SK-N-SH (cell line): ENCODE results near the gene OPN1LW.
"Not testable (repeated sequence)": the region's sequence is repeated elsewhere in the genome, so short reads cannot be mapped to it uniquely, and the experiment has no call there.

Experiments used
- CHD2 ChIP-seq: fragments of 150-350 bp; IDR thresholded peaks from 2 replicates; pipeline ENCODE4 v1.6.1; 2018; ENCODE audit warnings: low read length; ENCODE audit not compliant: partially characterized antibody
- ELF1 ChIP-seq: IDR thresholded peaks from 2 replicates; pipeline ENCODE4 v1.4.0; 2012
- EP300 ChIP-seq, 2 experiments: IDR thresholded peaks; 2 replicates each; pipeline versions ENCODE4 v1.4.0 to v1.6.1; 2012; ENCODE audit warnings: borderline replicate concordance in 1 of 2, low read depth in 1 of 2, low read length in 1 of 2
- FOXM1 ChIP-seq: IDR thresholded peaks from 2 replicates; pipeline ENCODE4 v1.4.0; 2012; ENCODE audit warnings: low read depth, mild to moderate bottlenecking
- JUND ChIP-seq: IDR thresholded peaks from 2 replicates; pipeline ENCODE4 v1.4.0; 2012
- RFX5 ChIP-seq: IDR thresholded peaks from 2 replicates; pipeline ENCODE4 v1.6.1; 2012; ENCODE audit warnings: mild to moderate bottlenecking, improper control_type of control experiment, low read length
- TEAD4 ChIP-seq: IDR thresholded peaks from 2 replicates; pipeline ENCODE4 v1.4.0; 2012; ENCODE audit warnings: mild to moderate bottlenecking, borderline replicate concordance; ENCODE audit not compliant: insufficient read depth
- YY1 ChIP-seq: IDR thresholded peaks from 2 replicates; pipeline ENCODE4 v1.4.0; 2012; ENCODE audit warnings: low read depth, mild to moderate bottlenecking
- TF ChIP-seq, protein P1 (sequence below): IDR thresholded peaks from 2 replicates; pipeline ENCODE4 v1.4.0; 2012; ENCODE audit warnings: low read depth, borderline replicate concordance
- TF ChIP-seq, protein P2 (sequence below): fragments of 150-350 bp; IDR thresholded peaks from 2 replicates; pipeline ENCODE4 v1.6.1; 2017; ENCODE audit warnings: antibody characterized with exemption, low read length, low read depth, borderline replicate concordance
- TF ChIP-seq, protein P3 (sequence below): fragments of 200-600 bp; sonication (generic); IDR thresholded peaks from 2 replicates; pipeline ENCODE4 v1.6.1; 2017; ENCODE audit warnings: antibody characterized with exemption, mild to moderate bottlenecking, moderate library complexity

DNA sequence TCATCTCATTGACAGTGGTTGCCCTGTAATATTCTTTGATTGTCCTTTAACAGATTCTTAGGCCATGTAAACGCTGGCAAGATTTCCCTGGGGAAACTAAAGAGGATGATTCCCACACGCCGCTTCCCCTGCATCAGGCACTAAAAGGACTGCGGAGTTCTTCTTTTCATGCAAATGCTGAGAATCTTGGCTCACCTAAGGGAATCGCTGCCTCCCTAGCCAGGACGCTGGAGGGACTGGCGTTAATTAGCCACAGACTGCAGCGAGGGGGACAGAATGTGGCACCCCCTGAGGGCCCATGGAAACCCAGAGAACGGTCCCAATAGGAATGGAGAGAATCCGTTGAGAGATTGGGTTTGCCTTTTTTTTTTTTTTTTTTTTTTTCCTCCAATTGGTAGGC is 30.3 kb downstream of the OPN1LW start:
- TF ChIP-seq, protein P1, sequence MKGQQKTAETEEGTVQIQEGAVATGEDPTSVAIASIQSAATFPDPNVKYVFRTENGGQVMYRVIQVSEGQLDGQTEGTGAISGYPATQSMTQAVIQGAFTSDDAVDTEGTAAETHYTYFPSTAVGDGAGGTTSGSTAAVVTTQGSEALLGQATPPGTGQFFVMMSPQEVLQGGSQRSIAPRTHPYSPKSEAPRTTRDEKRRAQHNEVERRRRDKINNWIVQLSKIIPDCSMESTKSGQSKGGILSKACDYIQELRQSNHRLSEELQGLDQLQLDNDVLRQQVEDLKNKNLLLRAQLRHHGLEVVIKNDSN, result not testable (repeated sequence)
- TF ChIP-seq FOXM1; EP300 (IDR thresholded peaks at IDR 0.05; ENCODE audit: borderline replicate concordance in 1 of 2, low read depth in 1 of 2, low read length in 1 of 2); CHD2; JUND; RFX5; YY1; ELF1; TEAD4: not testable (repeated sequence)
- TF ChIP-seq, protein P2, sequence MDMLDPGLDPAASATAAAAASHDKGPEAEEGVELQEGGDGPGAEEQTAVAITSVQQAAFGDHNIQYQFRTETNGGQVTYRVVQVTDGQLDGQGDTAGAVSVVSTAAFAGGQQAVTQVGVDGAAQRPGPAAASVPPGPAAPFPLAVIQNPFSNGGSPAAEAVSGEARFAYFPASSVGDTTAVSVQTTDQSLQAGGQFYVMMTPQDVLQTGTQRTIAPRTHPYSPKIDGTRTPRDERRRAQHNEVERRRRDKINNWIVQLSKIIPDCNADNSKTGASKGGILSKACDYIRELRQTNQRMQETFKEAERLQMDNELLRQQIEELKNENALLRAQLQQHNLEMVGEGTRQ, result not testable (repeated sequence)
- TF ChIP-seq, protein P3, sequence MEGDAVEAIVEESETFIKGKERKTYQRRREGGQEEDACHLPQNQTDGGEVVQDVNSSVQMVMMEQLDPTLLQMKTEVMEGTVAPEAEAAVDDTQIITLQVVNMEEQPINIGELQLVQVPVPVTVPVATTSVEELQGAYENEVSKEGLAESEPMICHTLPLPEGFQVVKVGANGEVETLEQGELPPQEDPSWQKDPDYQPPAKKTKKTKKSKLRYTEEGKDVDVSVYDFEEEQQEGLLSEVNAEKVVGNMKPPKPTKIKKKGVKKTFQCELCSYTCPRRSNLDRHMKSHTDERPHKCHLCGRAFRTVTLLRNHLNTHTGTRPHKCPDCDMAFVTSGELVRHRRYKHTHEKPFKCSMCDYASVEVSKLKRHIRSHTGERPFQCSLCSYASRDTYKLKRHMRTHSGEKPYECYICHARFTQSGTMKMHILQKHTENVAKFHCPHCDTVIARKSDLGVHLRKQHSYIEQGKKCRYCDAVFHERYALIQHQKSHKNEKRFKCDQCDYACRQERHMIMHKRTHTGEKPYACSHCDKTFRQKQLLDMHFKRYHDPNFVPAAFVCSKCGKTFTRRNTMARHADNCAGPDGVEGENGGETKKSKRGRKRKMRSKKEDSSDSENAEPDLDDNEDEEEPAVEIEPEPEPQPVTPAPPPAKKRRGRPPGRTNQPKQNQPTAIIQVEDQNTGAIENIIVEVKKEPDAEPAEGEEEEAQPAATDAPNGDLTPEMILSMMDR, result not testable (repeated sequence)
